VCaP (cell line): ENCODE data around the gene RAET1G.
"Not testable (repeated sequence)": the region's sequence is repeated elsewhere in the genome, so short reads cannot be mapped to it uniquely, and the experiment has no call there.

Experiments
- H3K27ac ChIP-seq: fragments of 450-650 bp; 2 replicates; pipeline ENCODE4 v1.5.1; 2017
- TF ChIP-seq, protein P1 (sequence below): fragments of 450-650 bp; conservative IDR thresholded peaks from 2 replicates; pipeline ENCODE4 v1.5.1; 2017; ENCODE audit warnings: mild to moderate bottlenecking, moderate library complexity

Gene RAET1G

DNA sequence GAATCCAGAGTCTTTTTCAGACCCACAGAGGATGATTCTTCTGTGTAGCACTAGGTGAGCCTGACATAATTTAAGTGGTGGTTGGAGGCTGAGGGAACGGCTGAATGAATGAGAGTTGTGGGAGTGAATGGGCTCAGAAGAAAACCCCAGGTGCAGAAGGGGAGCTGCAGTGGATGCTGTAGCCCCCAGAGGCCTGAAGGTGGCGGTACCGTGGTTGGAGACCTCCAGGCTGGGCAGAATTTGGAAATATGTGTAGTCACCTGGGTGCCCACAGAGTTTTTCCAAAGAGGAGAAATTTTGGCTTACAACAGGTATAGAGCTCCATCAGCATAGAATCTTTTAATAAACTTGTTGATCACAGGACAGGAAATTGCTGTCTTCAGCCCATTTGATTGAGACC is 6.5 kb upstream of the RAET1G start:
- H3K27ac ChIP-seq: no peak overlapping the region
- TF ChIP-seq, protein P1, sequence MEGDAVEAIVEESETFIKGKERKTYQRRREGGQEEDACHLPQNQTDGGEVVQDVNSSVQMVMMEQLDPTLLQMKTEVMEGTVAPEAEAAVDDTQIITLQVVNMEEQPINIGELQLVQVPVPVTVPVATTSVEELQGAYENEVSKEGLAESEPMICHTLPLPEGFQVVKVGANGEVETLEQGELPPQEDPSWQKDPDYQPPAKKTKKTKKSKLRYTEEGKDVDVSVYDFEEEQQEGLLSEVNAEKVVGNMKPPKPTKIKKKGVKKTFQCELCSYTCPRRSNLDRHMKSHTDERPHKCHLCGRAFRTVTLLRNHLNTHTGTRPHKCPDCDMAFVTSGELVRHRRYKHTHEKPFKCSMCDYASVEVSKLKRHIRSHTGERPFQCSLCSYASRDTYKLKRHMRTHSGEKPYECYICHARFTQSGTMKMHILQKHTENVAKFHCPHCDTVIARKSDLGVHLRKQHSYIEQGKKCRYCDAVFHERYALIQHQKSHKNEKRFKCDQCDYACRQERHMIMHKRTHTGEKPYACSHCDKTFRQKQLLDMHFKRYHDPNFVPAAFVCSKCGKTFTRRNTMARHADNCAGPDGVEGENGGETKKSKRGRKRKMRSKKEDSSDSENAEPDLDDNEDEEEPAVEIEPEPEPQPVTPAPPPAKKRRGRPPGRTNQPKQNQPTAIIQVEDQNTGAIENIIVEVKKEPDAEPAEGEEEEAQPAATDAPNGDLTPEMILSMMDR: peak; percentile 29

DNA sequence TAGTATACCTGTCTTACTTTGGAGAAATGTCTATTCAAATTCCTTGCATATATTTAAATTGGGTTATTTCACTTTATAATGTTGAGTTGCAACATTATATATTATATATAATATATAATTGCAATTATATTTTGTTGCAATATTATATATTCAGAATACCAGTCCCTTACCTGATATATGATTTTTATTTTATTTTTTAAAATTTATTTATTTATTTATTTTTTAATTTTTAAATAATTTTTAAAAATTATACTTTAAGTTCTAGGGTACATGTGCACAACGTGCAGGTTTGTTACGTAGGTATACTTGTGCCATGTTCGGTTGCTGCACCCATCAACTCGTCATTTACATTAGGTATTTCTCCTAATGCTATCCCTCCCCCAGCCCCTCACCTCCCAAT is 4.1 kb upstream of the RAET1G start:
- not testable (repeated sequence) for H3K27ac ChIP-seq

DNA sequence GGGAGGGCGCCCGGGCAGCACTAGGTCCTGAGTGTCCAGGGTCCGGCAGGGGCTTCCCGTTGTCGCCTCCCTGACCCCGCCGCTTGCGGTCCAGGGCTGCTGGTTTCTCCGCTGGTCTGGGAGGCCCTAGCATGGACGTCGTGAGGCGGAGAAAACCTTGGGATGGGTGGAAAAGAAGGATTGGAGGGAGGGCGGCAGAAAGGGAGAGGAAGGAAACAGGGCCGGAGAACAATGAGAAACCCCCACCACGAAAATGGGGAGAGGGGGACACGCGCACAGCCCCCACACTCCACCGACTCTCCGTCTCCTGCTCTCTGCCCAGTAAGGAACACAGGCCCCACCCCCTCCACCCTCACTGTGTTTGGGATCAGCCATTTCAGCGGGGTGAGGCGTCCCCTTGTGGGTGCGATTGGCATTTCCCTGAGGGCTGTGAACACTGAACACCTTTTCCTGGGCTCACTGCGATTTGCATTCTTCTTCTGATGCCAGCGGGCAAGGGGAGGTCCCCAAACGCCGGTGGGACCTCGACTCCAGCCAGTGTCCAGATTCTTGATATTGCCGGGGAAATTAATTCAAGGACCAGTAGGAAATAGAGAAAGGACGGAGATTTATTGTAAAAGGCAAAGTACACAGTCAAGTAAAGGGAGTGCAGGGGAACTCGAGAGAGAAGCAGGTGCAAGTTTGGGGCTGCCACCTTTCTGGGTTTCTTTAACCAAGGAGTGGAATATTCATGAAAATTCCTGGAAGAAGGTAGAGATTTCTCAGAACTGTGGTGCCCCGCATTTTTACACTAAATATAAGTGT is 3.3 kb upstream of the RAET1G start:
- H3K27ac ChIP-seq: peak overlapping the region; percentile 50; the same call in 1 of the 2 replicates
- TF ChIP-seq, protein P1: peak; percentile 91

DNA sequence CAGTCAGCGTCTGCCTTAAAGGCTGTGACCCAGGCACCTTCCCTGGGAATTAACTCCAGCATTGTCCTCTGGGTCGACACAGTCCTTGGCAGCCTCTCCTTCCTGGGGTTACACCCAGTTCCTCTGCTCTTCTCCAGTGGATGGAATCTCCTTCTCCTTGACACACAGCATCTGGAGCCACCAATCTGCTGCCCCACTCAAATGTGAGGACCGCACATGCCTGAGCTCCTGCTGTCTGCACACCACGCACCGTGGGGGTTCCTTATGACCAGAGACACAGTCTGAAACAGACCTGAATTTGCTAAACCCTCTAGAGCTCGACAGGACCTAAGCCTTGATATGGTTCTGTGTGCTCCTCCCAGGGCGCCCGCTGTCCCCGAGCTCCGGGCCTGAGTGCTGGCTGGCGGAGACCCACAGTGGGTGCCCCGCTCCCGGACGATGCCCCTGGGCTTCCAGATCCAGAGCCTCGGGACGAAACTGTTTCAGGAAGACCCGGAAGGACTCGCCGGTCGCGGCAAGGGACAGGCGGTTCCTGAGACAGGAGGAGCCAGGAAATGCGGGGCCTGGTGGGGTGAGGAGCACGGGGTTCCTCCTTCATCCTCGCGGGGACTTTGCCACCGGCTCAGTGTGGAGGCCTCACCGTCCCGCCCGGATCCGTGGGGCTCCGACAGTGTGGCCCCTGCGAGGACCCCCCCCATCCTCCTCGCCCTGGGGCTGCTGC is 2.5 kb upstream of the RAET1G start:
- TF ChIP-seq, protein P1: no peak
- peak overlapping the region; percentile 50; the same call in 1 of the 2 replicates for H3K27ac ChIP-seq

DNA sequence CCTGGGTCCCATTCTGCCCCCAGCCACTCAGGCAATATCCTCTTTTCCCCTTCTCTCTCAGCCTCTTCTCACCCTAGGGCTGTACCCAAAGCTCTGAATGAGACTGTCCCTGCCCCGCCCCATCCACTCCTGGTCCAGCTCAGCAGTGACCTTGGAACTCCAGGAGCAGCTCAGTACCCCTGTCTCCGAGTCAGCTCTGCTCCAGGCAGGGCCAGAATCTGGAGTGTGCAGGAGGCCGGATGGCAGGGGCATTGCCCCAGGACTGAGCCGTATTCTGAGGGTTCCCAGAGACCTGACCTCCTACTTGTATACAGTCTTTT is 2.0 kb upstream of the RAET1G start:
- no peak overlapping the region for H3K27ac ChIP-seq
- TF ChIP-seq, protein P1: no peak

DNA sequence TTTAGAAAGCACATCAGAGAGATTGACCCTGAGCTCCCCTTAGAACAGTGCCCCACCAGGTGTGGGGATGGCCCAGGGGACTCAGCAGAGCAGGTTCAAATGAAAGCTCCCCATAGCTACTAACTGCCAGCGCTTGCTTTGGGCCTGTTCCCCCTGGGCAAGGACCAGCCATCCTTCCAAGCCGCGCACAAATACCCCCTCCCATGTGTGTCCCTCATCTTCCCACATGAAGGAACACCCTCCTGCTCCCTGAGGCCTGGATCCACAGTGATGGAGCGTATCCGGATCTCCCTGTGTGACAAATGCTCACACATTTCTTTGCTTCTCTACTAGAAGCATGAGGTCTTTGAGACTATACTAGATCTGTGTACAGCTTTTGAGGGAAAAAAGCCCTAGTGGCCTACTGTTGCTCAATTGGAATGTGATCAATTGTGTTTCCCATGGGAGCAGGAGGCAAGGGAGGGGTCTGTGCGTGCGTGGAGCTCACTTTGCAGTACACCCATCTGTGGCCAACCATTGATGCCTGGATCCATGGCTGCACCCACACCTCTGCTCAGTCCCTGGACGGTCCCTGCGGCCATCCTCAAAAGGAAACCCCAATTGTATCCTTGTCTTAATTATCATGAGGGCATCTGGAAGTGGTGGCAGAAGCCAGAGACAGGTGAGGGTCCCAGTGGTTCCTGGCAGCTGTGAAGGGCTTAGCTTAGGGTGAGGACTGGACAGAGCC is 1.4 kb upstream of the RAET1G start:
- H3K27ac ChIP-seq: no peak overlapping the region
- TF ChIP-seq, protein P1: no peak

DNA sequence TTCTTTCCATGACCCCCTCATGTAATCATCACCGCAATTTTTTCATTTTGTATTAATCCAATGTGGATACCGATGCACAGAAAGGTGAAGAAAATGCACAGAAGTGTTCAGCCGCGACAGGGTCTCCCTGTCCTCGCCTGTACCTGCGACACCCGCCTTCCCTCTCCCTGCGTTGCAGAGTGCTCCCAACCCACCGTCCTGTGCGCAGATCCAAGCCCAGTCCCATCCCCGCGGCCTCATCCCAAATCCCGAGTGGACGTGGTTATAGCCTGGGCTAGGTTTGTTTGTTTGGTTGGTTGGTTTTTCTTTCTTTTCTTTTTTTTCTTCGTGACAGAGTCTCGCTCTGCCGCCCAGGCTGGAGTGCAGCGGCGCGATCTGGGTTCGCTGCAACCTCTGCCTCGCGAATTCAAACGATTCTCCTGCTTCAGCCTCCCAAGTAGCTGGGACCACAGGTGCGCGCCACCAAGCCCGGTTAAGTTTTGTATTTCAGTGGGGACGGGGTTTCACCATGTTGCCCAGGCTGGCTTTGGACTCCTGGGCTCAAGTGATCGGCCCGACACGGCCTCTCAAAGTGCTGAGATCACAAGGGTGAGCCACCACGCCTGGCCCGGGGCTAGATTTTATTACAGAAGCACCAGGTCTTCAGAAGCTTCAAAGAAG is 536 bp upstream of the RAET1G start:
- TF ChIP-seq, protein P1: no peak

DNA sequence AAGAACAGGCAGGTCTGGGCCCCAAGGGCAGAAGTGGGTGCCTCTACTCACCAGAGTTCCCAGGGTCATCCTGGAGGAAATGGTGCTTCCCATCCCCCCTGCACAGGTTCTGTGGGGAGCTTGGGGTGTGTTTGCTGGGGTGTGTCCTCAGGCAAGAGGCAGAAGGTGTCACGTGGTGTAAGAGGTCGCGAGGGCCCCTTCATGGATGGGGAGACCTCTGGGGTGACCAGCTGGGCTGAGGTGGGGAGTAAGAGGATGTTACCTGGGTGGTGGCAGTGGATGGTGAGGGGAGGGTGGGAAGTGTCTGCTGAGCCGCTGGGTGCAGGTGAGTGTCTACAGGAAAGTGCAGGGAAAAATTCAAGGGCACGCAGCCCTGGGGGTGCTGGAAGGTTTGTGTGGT is 830 bp downstream of the RAET1G start:
- H3K27ac ChIP-seq: not testable (repeated sequence)

More for the DNA sequence above, 536 bp upstream of the RAET1G start:
- H3K27ac ChIP-seq: peak overlapping the region; percentile 25; the same call in 1 of the 2 replicates
